Central memory CD8-positive, alpha-beta T cell (primary cell): ENCODE data around the gene DCTD.

Source experiments
- ATAC-seq: fragments of 150-1000 bp; cut with Tn5 transposase; replicated peaks from 2 replicates; pipeline ENCODE4 v1.10.0; 2022; ENCODE audit warnings: mild to moderate bottlenecking, moderate FRiP score, moderate number of reproducible peaks; ENCODE audit not compliant: poor library complexity, severe bottlenecking; ENCODE audit errors: extremely low read depth
- DNase-seq, 2 donors: peaks; one replicate each; pipeline ENCODE4 v3.0.0; 2021; ENCODE audit warnings: low spot score in 2 of 2
- H3K27ac Mint-ChIP-seq: one replicate; pipeline ENCODE4 v1.8.0; 2022; ENCODE audit warnings: low read depth, mild to moderate bottlenecking, moderate library complexity, mixed read lengths
- H3K27me3 Mint-ChIP-seq: one replicate; pipeline ENCODE4 v1.8.0; 2022; ENCODE audit warnings: mixed read lengths
- H3K36me3 Mint-ChIP-seq: one replicate; pipeline ENCODE4 v1.8.0; 2022; ENCODE audit warnings: mild to moderate bottlenecking, moderate library complexity, mixed read lengths; ENCODE audit not compliant: insufficient read depth
- H3K4me1 Mint-ChIP-seq: one replicate; pipeline ENCODE4 v1.8.0; 2022; ENCODE audit warnings: mixed read lengths
- H3K4me3 Mint-ChIP-seq: one replicate; pipeline ENCODE4 v1.8.0; 2022; ENCODE audit warnings: mild to moderate bottlenecking, moderate library complexity, mixed read lengths
- H3K9me3 Mint-ChIP-seq: one replicate; pipeline ENCODE4 v1.8.0; 2022; ENCODE audit warnings: mixed read lengths

DCTD gene

GRCh38 chr4:182855877-182856276 lies 61.3 kb downstream of the DCTD start:
- no peak for ATAC-seq
- H3K4me3 Mint-ChIP-seq, result no peak overlapping the region
- DNase-seq, result no peak
- H3K27ac Mint-ChIP-seq, result no peak overlapping the region
- no peaks in the 10 kb centered on the region for H3K9me3 Mint-ChIP-seq
- no peaks in the 10 kb centered on the region for H3K4me1 Mint-ChIP-seq
- H3K27me3 Mint-ChIP-seq, result peaks cover 8% of the 10 kb centered on the region
- no peaks in the 10 kb centered on the region for H3K36me3 Mint-ChIP-seq

GRCh38 chr4:182855312-182855711 lies 61.9 kb downstream of the DCTD start:
- H3K27me3 Mint-ChIP-seq, result peaks cover 8% of the 10 kb centered on the region

GRCh38 chr4:182854466-182854865 lies 62.7 kb downstream of the DCTD start:
- DNase-seq (no peak), ATAC-seq (no peak)
- no peak overlapping the region for H3K27ac Mint-ChIP-seq
- H3K4me3 Mint-ChIP-seq, result no peak overlapping the region
- H3K27me3 Mint-ChIP-seq, result peaks cover 8% of the 10 kb centered on the region
- no peaks in the 10 kb centered on the region for H3K9me3 Mint-ChIP-seq
- no peaks in the 10 kb centered on the region for H3K36me3 Mint-ChIP-seq
- no peaks in the 10 kb centered on the region for H3K4me1 Mint-ChIP-seq

More at GRCh38 chr4:182855312-182855711, 61.9 kb downstream of the DCTD start:
- ATAC-seq, result no peak
- H3K36me3 Mint-ChIP-seq, result no peaks in the 10 kb centered on the region
- no peaks in the 10 kb centered on the region for H3K9me3 Mint-ChIP-seq
- DNase-seq, result no peak
- H3K27ac Mint-ChIP-seq, result no peak overlapping the region
- no peaks in the 10 kb centered on the region for H3K4me1 Mint-ChIP-seq
- no peak overlapping the region for H3K4me3 Mint-ChIP-seq

DNA sequence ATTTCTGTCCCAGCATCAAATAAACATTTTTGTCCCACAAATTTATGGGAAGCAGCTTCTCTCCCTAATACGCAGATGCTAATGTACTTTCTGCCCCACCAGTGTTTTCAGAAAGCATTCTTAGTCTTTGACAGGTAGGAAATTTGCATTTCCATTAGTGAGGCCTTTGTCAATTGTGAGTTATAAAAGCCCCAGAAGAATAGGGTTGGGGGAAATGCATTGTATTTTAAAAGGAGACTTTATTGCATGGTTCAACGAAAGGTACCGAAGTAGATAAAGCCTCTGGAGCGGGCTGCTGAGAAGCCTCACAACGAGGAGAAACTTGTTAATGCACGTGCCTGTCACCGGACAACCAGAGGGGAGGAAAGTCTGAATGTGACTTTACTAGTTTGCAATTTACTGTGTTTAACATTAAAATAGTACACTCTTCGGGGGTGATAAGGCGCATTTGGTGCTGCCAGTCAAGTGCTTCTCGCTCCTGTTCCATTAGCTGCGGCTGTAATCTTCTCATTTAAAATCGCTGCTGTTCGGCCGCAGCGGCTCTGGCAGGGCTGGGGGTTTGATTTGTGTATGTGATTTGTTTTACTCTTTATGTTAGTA lies 63.4 kb downstream of the DCTD start:
- H3K27ac Mint-ChIP-seq, result no peak overlapping the region
- H3K9me3 Mint-ChIP-seq, result no peaks in the 10 kb centered on the region
- no peaks in the 10 kb centered on the region for H3K4me1 Mint-ChIP-seq
- H3K36me3 Mint-ChIP-seq, result no peaks in the 10 kb centered on the region
- DNase-seq (no peak), ATAC-seq (no peak)
- H3K4me3 Mint-ChIP-seq, result no peak overlapping the region
- H3K27me3 Mint-ChIP-seq, result peaks cover 8% of the 10 kb centered on the region

DNA sequence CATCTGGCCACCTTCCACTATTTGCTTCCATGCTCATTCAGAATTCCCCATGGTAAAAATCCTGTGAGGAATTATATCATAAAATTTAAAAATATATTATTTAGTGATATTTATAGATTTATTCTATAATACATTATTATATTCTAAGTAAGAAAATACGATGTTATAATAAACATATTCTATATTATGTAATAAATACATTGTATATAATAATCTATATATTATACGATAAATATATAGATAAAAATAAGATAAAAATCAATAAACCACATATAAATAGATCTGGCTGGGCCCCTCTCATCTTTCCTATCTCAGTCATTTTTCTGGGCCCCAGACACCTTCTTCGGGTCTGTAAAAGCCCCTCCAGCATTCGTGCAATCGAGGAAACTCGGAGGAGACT lies 68.5 kb downstream of the DCTD start:
- H3K9me3 Mint-ChIP-seq, result no peaks in the 10 kb centered on the region
- no peaks in the 10 kb centered on the region for H3K4me1 Mint-ChIP-seq
- H3K27ac Mint-ChIP-seq, result no peak overlapping the region
- H3K4me3 Mint-ChIP-seq, result no peak overlapping the region
- ATAC-seq (no peak), DNase-seq (no peak)
- H3K36me3 Mint-ChIP-seq, result no peaks in the 10 kb centered on the region
- H3K27me3 Mint-ChIP-seq, result peaks cover 39% of the 10 kb centered on the region

DNA sequence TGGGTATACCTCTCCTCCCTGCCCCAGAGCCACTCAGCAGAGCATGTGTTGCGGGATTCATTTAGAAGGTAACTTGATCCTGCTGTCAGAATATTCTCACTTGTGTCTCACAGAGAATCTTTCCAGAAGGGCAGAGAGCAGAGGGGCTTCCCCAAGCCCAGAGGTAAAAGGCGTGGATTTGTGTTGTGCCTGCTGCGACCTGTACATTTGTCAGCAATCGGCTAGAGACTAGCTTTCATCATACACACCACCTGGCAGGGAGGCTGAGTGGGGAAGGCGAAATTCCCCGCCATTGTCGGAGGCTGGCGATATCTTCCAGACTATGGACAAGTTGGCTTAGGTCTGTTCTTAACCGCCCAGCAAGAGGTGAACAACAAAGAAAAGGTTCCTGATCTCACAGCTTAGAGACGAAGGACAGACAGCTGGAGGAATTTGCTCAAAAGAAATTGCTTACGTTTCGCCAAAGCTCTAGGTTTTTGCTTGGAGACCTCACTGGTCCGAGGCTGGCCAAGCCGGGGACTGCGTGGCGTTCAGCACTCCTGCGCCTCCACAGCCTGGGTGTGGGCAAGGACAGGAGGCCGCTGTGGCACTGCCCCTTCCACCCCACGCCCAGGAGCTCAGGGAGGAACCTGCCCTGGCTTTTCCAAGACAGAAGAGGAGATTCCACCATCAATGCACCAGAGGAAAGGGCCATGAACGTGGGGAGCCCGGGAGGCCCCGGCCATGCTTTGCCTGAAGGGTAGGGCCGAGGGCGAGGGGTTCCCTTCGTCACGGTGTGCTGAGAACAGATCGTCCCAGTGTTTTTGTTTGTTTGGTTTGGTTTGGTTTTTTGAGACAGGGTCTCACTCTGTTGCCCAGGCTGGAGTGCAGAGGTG lies 69.4 kb downstream of the DCTD start:
- Mint-ChIP-seq H3K36me3 (no peaks in the 10 kb centered on the region), H3K27me3 (peaks cover 43% of the 10 kb centered on the region), H3K4me3 (no peak overlapping the region), H3K4me1 (no peaks in the 10 kb centered on the region), H3K27ac (no peak overlapping the region), H3K9me3 (no peaks in the 10 kb centered on the region)
- ATAC-seq (no peak), DNase-seq (no peak)

- no peaks in the 10 kb centered on the region for H3K4me1 Mint-ChIP-seq
- no peaks in the 10 kb centered on the region for H3K36me3 Mint-ChIP-seq
- no peak overlapping the region for H3K4me3 Mint-ChIP-seq
- H3K27me3 Mint-ChIP-seq, result peaks cover 39% of the 10 kb centered on the region
- no peak for DNase-seq
- no peak for ATAC-seq
- no peaks in the 10 kb centered on the region for H3K9me3 Mint-ChIP-seq
- no peak overlapping the region for H3K27ac Mint-ChIP-seq
Measured at GRCh38 chr4:182846036-182846435, 71.2 kb downstream of the DCTD start.

DNA sequence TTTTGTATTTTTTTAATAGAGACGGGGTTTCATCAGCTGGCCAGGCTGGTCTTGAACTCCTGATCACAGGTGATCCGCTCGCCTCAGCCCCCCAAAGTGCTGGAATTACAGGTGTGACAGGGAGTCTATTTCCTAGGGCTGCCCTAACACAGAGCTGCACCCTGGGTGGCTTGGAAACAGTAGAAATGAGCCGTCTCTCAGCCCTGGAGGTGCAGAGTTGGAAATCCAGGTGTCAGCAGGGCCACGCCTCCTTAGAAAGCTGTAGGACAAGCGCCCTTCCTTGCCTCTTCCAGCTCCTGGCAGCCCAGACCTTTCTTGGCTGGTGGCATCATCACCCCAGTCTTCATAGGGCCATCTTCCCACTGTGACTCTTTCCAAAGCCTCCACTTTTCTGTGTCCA lies 71.6 kb downstream of the DCTD start:
- H3K9me3 Mint-ChIP-seq, result no peaks in the 10 kb centered on the region
- H3K27ac Mint-ChIP-seq, result no peak overlapping the region
- no peak for ATAC-seq
- no peak overlapping the region for H3K4me3 Mint-ChIP-seq
- DNase-seq, result no peak
- H3K4me1 Mint-ChIP-seq, result no peaks in the 10 kb centered on the region
- H3K27me3 Mint-ChIP-seq, result peaks cover 43% of the 10 kb centered on the region
- no peaks in the 10 kb centered on the region for H3K36me3 Mint-ChIP-seq

DNA sequence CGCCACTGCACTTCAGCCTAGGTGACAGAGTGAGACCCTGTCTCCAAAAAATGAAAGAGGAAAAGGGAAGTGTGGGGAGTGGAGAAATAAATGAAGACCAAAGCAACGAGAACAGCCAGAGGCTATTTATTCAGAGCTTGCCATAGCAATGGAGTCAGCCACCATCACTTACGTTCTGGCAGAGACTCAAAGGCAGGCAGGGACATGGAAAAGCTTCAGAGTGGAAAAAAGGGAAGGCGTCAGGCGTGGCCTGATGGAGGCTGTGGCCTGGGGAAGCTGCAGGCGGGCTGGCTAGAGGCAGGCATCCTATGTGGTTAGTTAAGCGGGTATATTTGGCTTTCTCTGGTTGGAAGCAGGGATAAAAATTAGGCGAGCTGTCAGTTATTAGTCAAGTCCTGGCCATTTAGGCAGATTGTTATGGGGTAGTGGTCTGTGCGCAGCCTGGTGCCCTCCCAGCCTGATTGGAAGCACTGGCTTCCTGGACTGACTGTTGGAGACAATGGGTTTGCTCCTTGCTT lies 73.3 kb downstream of the DCTD start:
- Mint-ChIP-seq H3K36me3 (no peaks in the 10 kb centered on the region), H3K4me3 (no peak overlapping the region), H3K27ac (no peak overlapping the region), H3K9me3 (no peaks in the 10 kb centered on the region), H3K4me1 (no peaks in the 10 kb centered on the region), H3K27me3 (peaks cover 56% of the 10 kb centered on the region)
- ATAC-seq (no peak), DNase-seq (no peak)

- H3K4me1 Mint-ChIP-seq, result no peaks in the 10 kb centered on the region
- ATAC-seq, result no peak
- H3K4me3 Mint-ChIP-seq, result no peak overlapping the region
- H3K27me3 Mint-ChIP-seq, result peaks cover 66% of the 10 kb centered on the region
- H3K27ac Mint-ChIP-seq, result no peak overlapping the region
- no peaks in the 10 kb centered on the region for H3K9me3 Mint-ChIP-seq
- no peak for DNase-seq
- no peaks in the 10 kb centered on the region for H3K36me3 Mint-ChIP-seq
Measured at GRCh38 chr4:182842759-182843390, 74.3 kb downstream of the DCTD start.

- Mint-ChIP-seq H3K4me1 (no peaks in the 10 kb centered on the region), H3K27me3 (peaks cover 74% of the 10 kb centered on the region), H3K27ac (no peak overlapping the region), H3K36me3 (no peaks in the 10 kb centered on the region), H3K4me3 (no peak overlapping the region), H3K9me3 (no peaks in the 10 kb centered on the region)
- no peak for DNase-seq
- no peak for ATAC-seq
Measured at GRCh38 chr4:182842104-182842600, 75.0 kb downstream of the DCTD start.

- H3K27ac Mint-ChIP-seq, result no peak overlapping the region
- H3K4me3 Mint-ChIP-seq, result no peak overlapping the region
- DNase-seq (no peak), ATAC-seq (no peak)
- H3K9me3 Mint-ChIP-seq, result no peaks in the 10 kb centered on the region
- peaks cover 78% of the 10 kb centered on the region for H3K27me3 Mint-ChIP-seq
- H3K4me1 Mint-ChIP-seq, result no peaks in the 10 kb centered on the region
- H3K36me3 Mint-ChIP-seq, result no peaks in the 10 kb centered on the region
Measured at GRCh38 chr4:182840108-182840507, 77.1 kb downstream of the DCTD start.
